Stimulated activated CD4-positive, alpha-beta T cell treated with anti-CD3 and anti-CD28 coated beads, Interleukin-2, amount 100 ng/mL, for 4 hours (primary cell): ENCODE data around the gene ANKRD52.
A peak's percentile ranks its signal among the peaks of the same experiment; 100 is the strongest.
"Not testable (repeated sequence)": the region's sequence is repeated elsewhere in the genome, so short reads cannot be mapped to it uniquely, and the experiment has no call there.

Source experiments
- DNase-seq: peaks from one replicate; pipeline ENCODE4 v3.0.0-alpha.2; 2020; ENCODE audit warnings: low read depth

ANKRD52 gene

DNA sequence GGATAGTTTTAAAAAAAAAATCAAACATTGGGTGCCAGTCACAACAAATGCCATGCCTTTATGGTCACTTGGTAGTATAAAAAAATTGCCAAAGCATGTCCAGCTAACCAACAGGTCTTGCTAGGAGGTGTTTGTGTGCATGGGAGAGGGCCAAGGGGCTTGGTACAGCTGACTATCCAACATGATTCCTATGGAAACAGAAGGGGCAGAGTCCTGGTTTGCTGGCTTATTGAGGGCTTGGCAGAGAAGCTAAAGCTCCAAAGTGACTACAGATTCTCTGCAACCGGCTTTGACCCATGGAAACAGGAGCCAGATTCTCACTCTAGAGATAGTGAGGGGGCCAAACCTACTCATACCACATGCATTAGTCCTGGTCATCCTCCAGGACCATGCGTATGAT, 14.3 kb upstream of the ANKRD52 start:
- not testable (repeated sequence) for DNase-seq

- no peak for DNase-seq
Observed at GRCh38 chr12:56271031-56271430, 12.8 kb upstream of the ANKRD52 start.

DNA sequence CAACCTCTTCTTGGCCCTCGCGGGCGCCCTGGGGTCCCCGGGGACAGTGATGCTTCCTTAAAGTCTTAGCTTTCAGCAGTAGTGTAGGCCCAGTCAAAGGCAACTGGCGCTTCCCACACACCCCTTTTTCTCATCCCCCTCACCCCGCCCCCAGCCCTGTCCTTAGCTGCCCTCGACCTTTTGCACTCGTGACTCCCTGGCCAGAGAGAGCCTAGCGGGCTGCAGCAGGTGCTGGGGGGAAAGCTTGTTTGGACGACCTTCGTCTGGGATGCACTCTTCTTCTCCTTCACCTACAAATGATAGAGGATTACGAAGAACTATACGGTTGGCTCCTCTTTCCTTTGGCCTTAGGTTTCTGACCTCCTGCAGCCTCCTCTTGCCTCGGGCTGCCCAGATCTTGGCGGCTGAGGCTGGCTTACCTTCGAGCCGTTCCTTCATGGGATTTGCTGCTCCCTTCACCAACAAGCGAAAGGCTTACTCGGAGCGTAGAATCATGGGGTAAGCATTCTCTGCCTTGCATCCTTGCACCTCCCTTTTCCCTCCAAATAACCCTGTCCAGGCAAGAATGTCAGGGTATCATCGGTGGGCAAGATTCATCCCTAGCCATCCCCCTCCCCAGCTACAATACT, 9.4 kb upstream of the ANKRD52 start:
- DNase-seq = no peak

GRCh38 chr12:56266693-56267442, 8.7 kb upstream of the ANKRD52 start, which contains the start of gene COQ10A:
COQ10A (plus strand) TSS chr12:56266942; CDS start chr12:56267119, 177 bp downstream.
- peak; percentile 85 for DNase-seq

DNA sequence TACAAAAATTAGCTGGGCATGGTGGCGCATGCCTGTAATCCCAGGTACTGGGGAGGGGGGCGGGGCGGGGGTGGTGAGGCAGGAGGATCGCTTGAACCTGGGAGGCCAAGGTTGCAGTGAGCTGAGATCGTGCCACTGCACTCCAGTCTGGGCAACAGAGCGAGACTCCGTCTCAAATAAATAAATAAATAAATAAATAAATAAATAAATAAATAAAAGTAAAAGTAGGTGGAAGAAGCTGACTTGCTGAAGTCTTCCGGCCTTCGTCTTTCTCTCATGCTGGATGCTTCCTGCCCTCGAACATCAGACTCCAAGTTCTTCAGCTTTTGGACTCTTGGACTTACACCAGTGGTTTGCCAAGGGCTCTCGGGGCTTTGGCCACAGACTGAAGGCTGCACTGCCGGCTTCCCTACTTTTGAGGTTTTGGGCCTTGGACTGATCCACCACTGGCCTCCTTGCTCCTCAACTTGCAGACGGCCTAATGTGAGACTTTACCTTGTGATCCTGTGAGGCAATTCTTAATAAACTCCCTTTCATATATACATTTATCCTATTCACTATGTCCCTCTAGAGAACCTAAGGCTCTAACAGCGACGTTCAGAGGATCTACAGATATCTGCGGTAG, 8.0 kb upstream of the ANKRD52 start:
- DNase-seq = not testable (repeated sequence)

DNA sequence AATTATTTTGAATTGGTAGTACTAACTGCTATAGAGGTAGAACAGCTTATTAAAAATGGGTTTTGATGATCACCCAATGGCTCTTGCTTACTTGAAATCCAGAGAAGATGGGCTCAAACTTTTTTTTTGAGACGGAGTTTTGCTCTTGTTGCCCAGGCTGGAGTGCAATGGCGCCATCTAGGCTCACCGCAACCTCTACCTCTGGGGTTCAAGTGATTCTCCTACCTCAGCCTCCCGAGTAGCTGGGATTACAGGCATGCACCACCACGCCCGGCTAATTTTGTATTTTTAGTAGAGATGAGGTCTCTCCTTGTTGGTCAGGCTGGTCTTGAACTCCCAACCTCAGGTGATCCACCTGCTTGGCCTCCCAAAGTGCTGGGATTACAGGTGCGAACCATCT, 4.8 kb upstream of the ANKRD52 start:
- DNase-seq = not testable (repeated sequence)

- no peak for DNase-seq
Observed at GRCh38 chr12:56261503-56262232, 3.5 kb upstream of the ANKRD52 start.

GRCh38 chr12:56260921-56261320, 2.7 kb upstream of the ANKRD52 start:
- no peak for DNase-seq

DNA sequence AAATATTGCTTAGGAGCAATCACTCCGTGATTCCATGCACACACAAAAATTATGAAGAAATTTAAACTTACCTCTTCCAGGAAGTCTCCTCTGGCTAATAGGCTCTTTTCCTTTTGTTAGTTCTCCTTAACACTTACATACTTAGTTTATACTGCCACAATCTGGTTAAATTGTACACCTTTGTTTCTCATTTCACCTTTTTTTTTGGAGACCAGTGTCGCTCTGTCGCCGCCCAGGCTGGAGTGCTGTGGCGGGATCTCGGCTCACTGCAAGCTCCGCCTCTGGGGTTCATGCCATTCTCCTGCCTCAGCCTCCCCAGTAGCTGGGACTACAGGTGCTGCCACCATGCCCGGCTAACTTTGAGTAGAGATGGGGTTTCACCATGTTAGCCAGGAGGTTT, 2.2 kb upstream of the ANKRD52 start:
- no peak for DNase-seq

- DNase-seq = no peak
Observed at GRCh38 chr12:56258820-56259183, 618 bp upstream of the ANKRD52 start.

- no peak for DNase-seq
Observed at GRCh38 chr12:56257491-56258067, 605 bp downstream of the ANKRD52 start.

DNA sequence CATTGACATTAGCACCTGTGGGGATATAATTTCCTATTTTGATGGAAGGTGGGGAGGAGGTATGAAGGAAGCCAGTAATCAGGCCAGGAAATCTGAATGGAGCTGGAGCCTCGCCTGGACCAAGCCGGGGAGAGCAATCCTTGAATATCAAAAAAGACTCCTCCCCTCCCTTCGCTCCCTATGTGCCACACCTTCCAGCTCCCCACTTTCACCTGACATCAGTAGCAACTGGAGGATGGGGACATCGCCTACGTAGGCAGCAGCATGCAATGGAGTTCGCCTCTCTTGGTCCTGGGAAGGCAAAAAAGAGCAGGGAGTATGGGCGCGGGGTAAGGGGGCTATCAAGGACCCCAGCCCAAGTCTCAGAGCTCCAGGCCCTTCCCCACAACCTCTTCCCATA, 1.1 kb downstream of the ANKRD52 start:
- no peak for DNase-seq

DNA sequence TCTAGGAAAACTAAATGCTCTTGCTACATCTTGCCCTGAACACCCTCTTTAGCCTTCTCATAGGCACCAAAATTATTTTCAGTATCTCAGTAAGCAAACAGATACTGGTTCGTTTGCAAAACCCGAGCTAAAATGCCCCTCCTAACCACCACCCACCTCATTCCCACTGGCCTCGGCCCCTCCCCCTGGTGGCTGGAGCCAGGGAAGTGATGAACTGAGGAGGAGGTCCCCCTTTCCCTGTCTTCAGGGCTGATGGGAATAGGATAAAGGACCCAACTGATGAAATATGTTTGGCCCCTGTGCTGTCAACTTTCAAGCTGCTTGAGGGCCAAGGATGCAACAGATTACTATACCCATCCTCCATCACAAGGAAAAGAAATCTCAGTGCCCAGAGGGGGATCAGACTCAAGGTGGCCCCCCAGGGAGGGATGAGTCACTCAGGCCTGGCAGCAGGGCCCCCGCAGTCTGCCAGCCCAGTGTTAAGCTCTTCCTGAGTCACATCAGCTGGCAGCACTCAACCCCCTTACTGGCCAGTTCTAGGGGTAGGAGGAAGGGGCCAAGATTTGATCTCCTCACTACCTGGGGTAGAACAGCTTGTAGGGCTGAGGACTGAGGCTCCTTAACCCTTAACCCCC, 1.7 kb downstream of the ANKRD52 start:
- no peak for DNase-seq

- no peak for DNase-seq
Observed at GRCh38 chr12:56255671-56256070, 2.5 kb downstream of the ANKRD52 start.

GRCh38 chr12:56253091-56253490, 5.1 kb downstream of the ANKRD52 start:
- no peak for DNase-seq

GRCh38 chr12:56252649-56253048, 5.5 kb downstream of the ANKRD52 start:
- DNase-seq = no peak

DNA sequence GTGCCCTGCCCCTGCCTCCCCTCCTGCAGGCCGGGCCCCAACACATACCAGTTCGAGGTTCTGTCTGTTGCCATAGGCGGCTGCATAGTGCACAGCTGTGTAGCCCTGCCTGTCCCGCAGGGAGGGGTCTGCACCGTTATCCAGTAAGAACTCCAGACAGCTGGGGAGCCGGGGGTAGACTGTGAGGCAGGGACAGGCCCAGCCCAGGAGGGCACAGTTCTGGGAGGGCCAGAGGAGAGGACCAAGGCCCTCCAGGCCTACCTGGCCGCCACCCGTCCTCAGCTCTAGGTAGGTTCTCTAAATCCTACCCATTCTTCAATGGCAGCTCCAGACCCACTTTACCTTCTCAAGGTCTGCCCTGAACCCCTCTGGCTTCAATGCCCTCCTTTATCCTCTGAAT, 9.5 kb downstream of the ANKRD52 start:
- DNase-seq = no peak

DNA sequence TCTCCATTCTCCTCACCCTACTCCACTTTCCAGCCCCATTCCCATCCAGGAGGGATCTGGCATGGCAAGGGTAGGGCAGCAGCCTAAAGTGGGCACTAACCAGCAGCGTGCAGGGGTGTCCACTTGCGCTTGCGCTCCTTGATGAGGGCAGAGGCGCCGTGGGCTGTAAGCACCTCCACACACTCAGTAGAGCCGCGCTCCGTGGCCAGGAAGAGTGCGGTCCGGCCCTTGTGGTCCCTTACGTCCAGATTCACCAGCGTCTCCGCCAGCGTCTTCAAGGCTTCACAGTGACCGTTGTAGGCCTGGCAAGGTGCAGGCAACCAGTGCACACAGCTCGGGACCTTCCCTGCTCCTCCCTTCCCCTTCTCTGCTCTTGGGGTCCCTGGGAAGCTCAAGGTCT, 10.3 kb downstream of the ANKRD52 start:
- no peak for DNase-seq

GRCh38 chr12:56244494-56244893, 13.7 kb downstream of the ANKRD52 start:
- DNase-seq = no peak

GRCh38 chr12:56243731-56244181, 14.4 kb downstream of the ANKRD52 start:
- no peak for DNase-seq

- no peak for DNase-seq
Observed at GRCh38 chr12:56242986-56243385, 15.2 kb downstream of the ANKRD52 start.
